Immature natural killer cell (primary cell): Measurements from ENCODE around the gene STK32C. TPM values are rescaled to one million over a fixed set of nuclear protein-coding genes. Genes with fewer than 3 reads are reported as not detected.
A peak's percentile ranks its signal among the peaks of the same experiment; 100 is the strongest.
"Not testable (repeated sequence)": the region's sequence is repeated elsewhere in the genome, so short reads cannot be mapped to it uniquely, and the experiment has no call there.

Experiments
- DNase-seq, 3 donors: peaks; one replicate each; pipeline ENCODE4 v3.0.0; 2022; ENCODE audit warnings: mixed read lengths in 1 of 3
- H3K27ac Mint-ChIP-seq, 6 donors: one replicate each; pipeline ENCODE4 v1.8.0; 2020; ENCODE audit warnings: mixed read lengths in 6 of 6, mild to moderate bottlenecking in 5 of 6, inconsistent platforms in 4 of 6, moderate library complexity in 3 of 6
- H3K27me3 Mint-ChIP-seq, 3 donors: one replicate each; pipeline ENCODE4 v1.8.0; 2020 to 2021; ENCODE audit warnings: low read depth in 3 of 3, mild to moderate bottlenecking in 3 of 3, mixed read lengths in 3 of 3, moderate library complexity in 3 of 3, inconsistent platforms in 1 of 3
- H3K36me3 Mint-ChIP-seq, 3 donors: one replicate each; pipeline ENCODE4 v1.8.0; 2020; ENCODE audit warnings: mixed read lengths in 3 of 3, inconsistent platforms in 2 of 3, mild to moderate bottlenecking in 2 of 3
- H3K4me1 Mint-ChIP-seq, 2 donors: one replicate each; pipeline ENCODE4 v1.8.0; 2020; ENCODE audit warnings: inconsistent platforms in 2 of 2, mild to moderate bottlenecking in 2 of 2, mixed read lengths in 2 of 2, moderate library complexity in 1 of 2
- H3K4me3 Mint-ChIP-seq, 5 donors: one replicate each; pipeline ENCODE4 v1.8.0; 2020; ENCODE audit warnings: mild to moderate bottlenecking in 5 of 5, mixed read lengths in 5 of 5, inconsistent platforms in 3 of 5, moderate library complexity in 3 of 5
- H3K9me3 Mint-ChIP-seq, 6 donors: one replicate each; pipeline ENCODE4 v1.8.0; 2020; ENCODE audit warnings: mild to moderate bottlenecking in 6 of 6, mixed read lengths in 6 of 6, inconsistent platforms in 4 of 6, moderate library complexity in 3 of 6
- polyA plus RNA-seq, 3 donors: library from polyadenylated mRNA; unstranded; fragments of 300-500 nt; fragmentation: Illumina TruSeq; gene quantifications; one replicate each; pipeline ENCODE4 v1.2.3, GENCODE V29; 2021

STK32C gene
- polyA plus RNA-seq, 3 donors from 2014 or later: 6.3 to 14.2 (median 13.7) TPM

DNA sequence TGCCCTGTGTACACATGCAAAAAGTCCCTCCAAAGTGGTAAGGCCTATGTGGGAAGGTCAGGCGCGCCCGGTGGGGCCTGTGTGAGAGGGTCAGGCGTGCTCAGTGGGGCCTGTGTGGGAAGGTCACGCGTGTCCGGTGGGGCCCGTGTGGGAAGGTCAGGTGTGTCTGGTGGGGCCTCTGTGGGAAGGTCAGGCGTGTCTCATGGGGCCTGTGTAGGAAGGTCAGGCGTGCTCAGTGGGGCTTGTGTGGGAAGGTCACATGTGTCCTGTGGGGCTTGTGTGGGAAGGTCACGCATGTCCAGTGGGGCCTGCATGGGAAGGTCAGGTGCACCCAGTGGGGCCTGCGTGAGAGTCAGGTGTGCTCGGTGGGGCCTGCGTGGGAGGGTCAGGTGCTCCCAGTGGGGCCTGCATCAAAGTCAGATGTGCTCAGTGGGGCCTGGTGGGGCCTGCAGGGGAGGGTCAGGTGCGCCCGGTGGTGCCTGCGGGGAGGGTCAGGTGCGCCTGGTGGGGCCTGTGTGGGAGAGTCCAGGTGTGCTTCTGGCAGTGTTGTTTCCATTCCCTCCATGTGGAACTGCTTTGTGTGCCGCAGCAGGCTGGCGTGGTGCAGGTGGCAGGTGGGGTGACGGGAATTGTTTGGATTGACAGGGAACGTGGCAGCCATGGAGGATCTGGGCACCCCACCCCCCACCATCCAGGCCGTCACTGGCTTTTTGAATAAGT, 39.6 kb upstream of the STK32C start:
- Mint-ChIP-seq H3K27me3 (peaks cover 0 to 1% (median 0%) of the 10 kb centered on the region in 3 donors), H3K36me3 (peaks cover 5 to 40% (median 26%) of the 10 kb centered on the region in 3 donors), H3K27ac (no peak overlapping the region), H3K4me1 (peaks cover 0 to 5% of the 10 kb centered on the region in 2 donors), H3K9me3 (no peaks in the 10 kb centered on the region), H3K4me3 (no peak overlapping the region)
- no peak for DNase-seq

DNA sequence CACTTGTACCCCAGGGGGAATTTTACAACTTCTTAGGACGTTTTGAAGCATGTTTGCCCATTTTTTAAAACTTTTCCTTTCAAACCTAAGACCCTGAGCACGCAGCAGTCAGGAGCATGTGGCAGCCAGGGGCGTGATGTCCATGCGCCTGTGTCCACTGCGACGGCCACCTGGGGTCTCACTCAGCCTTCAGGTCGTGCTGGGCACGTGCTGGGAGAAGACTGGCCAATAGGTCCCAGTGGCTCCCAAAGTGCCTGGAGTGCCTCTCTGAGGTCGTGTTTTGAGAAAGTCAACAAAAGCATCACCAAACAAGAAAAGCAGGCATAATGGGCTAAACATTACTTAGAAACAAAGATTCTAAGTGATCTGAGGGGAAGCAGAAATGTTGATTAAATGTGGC, 39.1 kb upstream of the STK32C start:
- Mint-ChIP-seq H3K27me3 (peaks cover 0 to 1% (median 0%) of the 10 kb centered on the region in 3 donors), H3K4me1 (peaks cover 0 to 5% of the 10 kb centered on the region in 2 donors), H3K9me3 (no peaks in the 10 kb centered on the region), H3K27ac (no peak overlapping the region), H3K36me3 (peaks cover 10 to 44% (median 30%) of the 10 kb centered on the region in 3 donors), H3K4me3 (no peak overlapping the region)
- DNase-seq: no peak

- Mint-ChIP-seq H3K9me3 (no peaks in the 10 kb centered on the region), H3K4me3 (no peak overlapping the region), H3K36me3 (peaks cover 15 to 46% (median 34%) of the 10 kb centered on the region in 3 donors), H3K27ac (no peak overlapping the region), H3K4me1 (peaks cover 0 to 5% of the 10 kb centered on the region in 2 donors), H3K27me3 (no peaks in the 10 kb centered on the region)
- DNase-seq: no peak
Observed at GRCh38 chr10:132345345-132345744, 37.6 kb upstream of the STK32C start.

- Mint-ChIP-seq H3K4me1 (peaks cover 0 to 5% of the 10 kb centered on the region in 2 donors), H3K9me3 (no peaks in the 10 kb centered on the region), H3K27me3 (no peaks in the 10 kb centered on the region), H3K27ac (no peak overlapping the region), H3K4me3 (no peak overlapping the region), H3K36me3 (peaks cover 15 to 46% (median 30%) of the 10 kb centered on the region in 3 donors)
- no peak for DNase-seq
Observed at GRCh38 chr10:132344386-132344785, 36.6 kb upstream of the STK32C start.

- H3K27me3 Mint-ChIP-seq: no peaks in the 10 kb centered on the region
- no peak overlapping the region for H3K4me3 Mint-ChIP-seq
- H3K27ac Mint-ChIP-seq: no peak overlapping the region
- peaks cover 1 to 9% of the 10 kb centered on the region in 2 donors for H3K4me1 Mint-ChIP-seq
- H3K9me3 Mint-ChIP-seq: no peaks in the 10 kb centered on the region
- no peak for DNase-seq
- H3K36me3 Mint-ChIP-seq: peaks cover 11 to 42% (median 26%) of the 10 kb centered on the region in 3 donors
Observed at GRCh38 chr10:132342553-132342952, 34.8 kb upstream of the STK32C start.

DNA sequence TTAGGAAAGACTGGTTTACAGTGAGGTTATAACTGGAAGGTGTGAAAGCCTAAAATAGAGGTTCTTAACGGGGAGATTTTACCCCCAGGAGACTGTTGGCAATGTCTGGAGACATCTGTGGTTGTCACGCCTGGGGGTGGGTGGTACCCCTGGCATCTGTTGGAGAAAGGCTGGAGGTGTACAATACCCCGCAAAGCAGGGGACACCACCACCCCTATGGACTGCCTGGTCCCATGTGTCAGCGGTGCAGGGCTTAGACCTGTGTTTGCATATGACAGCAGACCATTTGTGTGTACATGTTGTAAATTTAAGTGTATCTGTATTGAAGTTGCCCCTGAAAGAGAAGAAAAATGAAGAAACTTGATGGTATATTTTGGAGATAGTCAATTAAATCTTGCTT, 34.0 kb upstream of the STK32C start:
- peaks cover 11 to 36% (median 26%) of the 10 kb centered on the region in 3 donors for H3K36me3 Mint-ChIP-seq
- peaks cover 9 to 14% of the 10 kb centered on the region in 2 donors for H3K4me1 Mint-ChIP-seq
- no peak overlapping the region for H3K27ac Mint-ChIP-seq
- H3K9me3 Mint-ChIP-seq: no peaks in the 10 kb centered on the region
- H3K27me3 Mint-ChIP-seq: no peaks in the 10 kb centered on the region
- DNase-seq: no peak
- H3K4me3 Mint-ChIP-seq: no peak overlapping the region

DNA sequence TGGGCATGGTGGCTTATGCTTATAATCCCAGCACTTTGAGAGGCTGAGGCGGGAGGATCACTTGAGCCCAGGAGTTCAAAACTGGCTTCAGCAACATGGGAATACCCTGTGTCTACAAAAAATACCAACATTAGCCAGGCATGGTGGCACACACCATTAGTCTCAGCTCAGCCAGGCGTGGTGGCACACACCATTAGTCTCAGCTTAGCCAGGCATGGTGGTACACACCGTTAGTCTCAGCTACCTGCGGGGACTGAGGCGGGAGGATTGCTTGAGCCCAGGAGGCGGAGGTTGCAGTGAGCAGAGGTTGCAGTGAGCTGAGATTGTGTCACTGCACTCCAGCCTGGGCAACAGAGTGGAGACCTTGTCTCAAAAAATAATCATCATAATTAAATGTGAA, 33.3 kb upstream of the STK32C start:
- Mint-ChIP-seq H3K4me3 (no peak overlapping the region), H3K36me3 (peaks cover 11 to 33% (median 26%) of the 10 kb centered on the region in 3 donors), H3K27ac (no peak overlapping the region), H3K27me3 (no peaks in the 10 kb centered on the region), H3K4me1 (peaks cover 17 to 19% of the 10 kb centered on the region in 2 donors), H3K9me3 (no peaks in the 10 kb centered on the region)
- DNase-seq: no peak

DNA sequence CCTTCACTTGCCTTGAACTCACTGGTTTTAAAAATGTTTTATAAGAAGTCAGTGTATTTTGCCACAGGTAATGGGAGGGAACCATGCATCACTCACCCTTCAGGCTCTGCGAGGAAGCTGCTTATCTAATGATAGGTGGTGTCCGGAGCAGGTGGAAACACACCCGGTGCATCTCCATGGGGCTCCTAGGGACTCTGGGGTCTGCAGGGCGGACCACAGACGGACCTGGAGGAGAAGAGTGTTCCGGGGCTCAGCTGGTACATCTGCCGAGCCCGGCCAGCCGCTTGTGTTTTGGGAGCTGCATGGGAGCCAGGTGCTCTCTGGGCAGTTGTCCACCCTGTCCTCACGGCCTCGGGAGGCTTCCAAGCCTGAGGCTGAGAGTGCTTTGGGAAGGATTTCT, 31.5 kb upstream of the STK32C start:
- H3K4me1 Mint-ChIP-seq: peaks cover 33 to 36% of the 10 kb centered on the region in 2 donors
- H3K9me3 Mint-ChIP-seq: no peaks in the 10 kb centered on the region
- peak overlapping the region in 1 of 5 donors; percentile 18 for H3K4me3 Mint-ChIP-seq
- no peak for DNase-seq
- H3K27me3 Mint-ChIP-seq: no peaks in the 10 kb centered on the region
- H3K36me3 Mint-ChIP-seq: peaks cover 11 to 16% (median 15%) of the 10 kb centered on the region in 3 donors
- no peak overlapping the region for H3K27ac Mint-ChIP-seq

- no peaks in the 10 kb centered on the region for H3K27me3 Mint-ChIP-seq
- DNase-seq: no peak
- peaks cover 11 to 12% (median 11%) of the 10 kb centered on the region in 3 donors for H3K36me3 Mint-ChIP-seq
- peak overlapping the region in 1 of 5 donors; percentile 18 for H3K4me3 Mint-ChIP-seq
- H3K4me1 Mint-ChIP-seq: peaks cover 34 to 39% of the 10 kb centered on the region in 2 donors
- no peaks in the 10 kb centered on the region for H3K9me3 Mint-ChIP-seq
- no peak overlapping the region for H3K27ac Mint-ChIP-seq
Observed at GRCh38 chr10:132338876-132339275, 31.1 kb upstream of the STK32C start.

DNA sequence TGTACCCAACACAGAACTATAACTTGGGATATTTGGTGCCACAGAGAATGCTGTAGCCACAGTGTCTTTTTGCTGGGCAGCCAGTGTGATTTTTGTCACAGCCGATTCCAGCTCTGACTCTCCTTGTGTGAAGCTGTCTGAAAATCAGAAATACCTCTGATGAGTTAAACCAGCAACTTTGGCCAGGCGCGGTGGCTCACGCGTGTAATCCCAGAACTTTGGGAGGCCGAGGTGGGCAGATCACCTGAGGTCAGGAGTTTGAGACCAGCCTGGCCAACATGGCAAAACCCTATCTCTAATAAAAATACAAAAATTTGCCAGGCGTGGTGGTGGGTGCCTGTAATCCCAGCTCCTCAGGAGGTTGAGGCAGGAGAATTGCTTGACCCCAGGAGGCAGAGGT, 30.1 kb upstream of the STK32C start:
- DNase-seq, H3K9me3 Mint-ChIP-seq, H3K27me3 Mint-ChIP-seq: not testable (repeated sequence)
- H3K4me3 Mint-ChIP-seq: peak overlapping the region; percentile 88 to 96 (median 90)
- H3K27ac Mint-ChIP-seq: peak overlapping the region; percentile 91 to 94 (median 92)
- H3K36me3 Mint-ChIP-seq: peaks cover 11 to 12% (median 11%) of the 10 kb centered on the region in 3 donors
- H3K4me1 Mint-ChIP-seq: peaks cover 41 to 47% of the 10 kb centered on the region in 2 donors

DNA sequence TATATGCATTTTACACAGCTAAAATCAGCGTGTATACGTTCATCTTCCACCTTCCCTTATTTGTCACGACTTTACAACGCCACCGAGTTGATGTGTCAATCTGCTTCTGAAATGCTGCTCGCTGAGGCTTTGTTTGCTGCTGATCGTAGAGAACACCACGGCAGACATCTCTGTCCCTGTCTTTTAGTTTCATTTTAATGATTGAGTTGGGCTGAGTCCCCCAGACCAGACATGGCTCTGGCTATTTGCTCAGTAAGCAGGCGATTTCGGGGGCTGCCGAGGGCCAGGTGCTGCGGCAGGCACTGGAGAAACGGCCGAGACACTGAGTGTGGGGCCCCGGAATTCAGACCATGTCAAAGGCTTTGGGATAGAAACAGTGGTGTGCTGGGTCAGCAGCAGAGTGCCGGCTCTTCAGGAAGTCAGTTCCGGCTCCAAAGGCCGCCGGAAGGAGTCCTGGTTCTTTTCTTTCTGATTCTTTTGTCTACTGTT, 29.2 kb upstream of the STK32C start:
- Mint-ChIP-seq H3K36me3 (peaks cover 6 to 7% (median 6%) of the 10 kb centered on the region in 3 donors), H3K9me3 (peaks cover 0 to under 1% (median 0%) of the 10 kb centered on the region in 6 donors), H3K4me1 (peaks cover 46 to 54% of the 10 kb centered on the region in 2 donors), H3K27ac (peak overlapping the region; percentile 91 to 94 (median 92)), H3K4me3 (peak overlapping the region; percentile 88 to 96 (median 90)), H3K27me3 (peaks cover 7 to 12% (median 9%) of the 10 kb centered on the region in 3 donors)
- DNase-seq: peak; percentile 38 to 44 (median 41)

GRCh38 chr10:132336064-132336746, 28.5 kb upstream of the STK32C start:
- H3K27me3 Mint-ChIP-seq: peaks cover 15 to 19% (median 17%) of the 10 kb centered on the region in 3 donors
- peak overlapping the region; percentile 91 to 94 (median 92) for H3K27ac Mint-ChIP-seq
- H3K36me3 Mint-ChIP-seq: no peaks in the 10 kb centered on the region
- H3K9me3 Mint-ChIP-seq: peaks cover 0 to 1% (median 0%) of the 10 kb centered on the region in 6 donors
- DNase-seq: no peak
- peaks cover 52 to 58% of the 10 kb centered on the region in 2 donors for H3K4me1 Mint-ChIP-seq
- peak overlapping the region; percentile 88 to 96 (median 90) for H3K4me3 Mint-ChIP-seq

DNA sequence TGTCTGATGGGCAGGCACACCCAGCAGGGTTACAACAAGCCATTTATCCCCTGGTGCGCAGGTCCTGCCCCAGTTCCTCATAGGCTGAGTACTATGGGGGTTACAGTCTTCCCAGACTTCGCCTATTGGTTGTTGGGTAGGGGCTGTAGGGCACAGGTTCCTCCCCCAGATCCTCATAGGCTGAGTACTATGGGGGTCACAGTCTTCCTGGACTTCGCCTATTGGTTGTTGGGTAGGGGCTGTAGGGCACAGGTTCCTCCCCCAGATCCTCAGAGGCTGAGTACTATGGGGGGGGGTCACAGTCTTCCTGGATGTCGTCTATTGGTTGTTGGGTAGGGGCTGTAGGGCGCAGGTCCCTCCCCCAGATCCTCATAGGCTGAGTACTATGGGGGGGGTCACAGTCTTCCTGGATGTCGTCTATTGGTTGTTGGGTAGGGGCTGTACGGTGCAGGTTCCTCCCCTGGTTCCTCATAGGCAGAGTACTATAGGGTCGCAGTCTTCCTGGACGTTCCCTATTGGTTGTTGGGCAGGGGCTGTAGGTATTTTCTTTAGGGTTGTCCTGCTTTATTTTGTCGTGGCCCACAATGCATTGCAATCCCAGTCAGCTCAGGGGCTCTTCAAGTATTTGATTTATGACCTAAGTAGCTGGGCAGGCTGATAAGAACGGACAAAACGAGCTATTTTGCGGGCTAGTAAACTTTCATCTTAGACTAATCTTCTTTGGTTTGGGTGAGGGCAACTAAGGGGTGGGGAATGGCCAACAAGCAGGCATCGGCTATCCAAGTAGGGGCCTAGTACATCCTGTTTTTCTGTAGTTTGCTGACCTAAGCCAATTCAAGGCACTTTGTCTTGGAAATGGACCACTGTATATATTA, 27.7 kb upstream of the STK32C start:
- Mint-ChIP-seq H3K4me1 (peaks cover 57 to 61% of the 10 kb centered on the region in 2 donors), H3K36me3 (no peaks in the 10 kb centered on the region), H3K9me3 (peaks cover 0 to 1% (median 0%) of the 10 kb centered on the region in 6 donors), H3K27ac (peak overlapping the region; percentile 91 to 94 (median 92)), H3K4me3 (peak overlapping the region; percentile 88 to 96 (median 90)), H3K27me3 (peaks cover 16 to 23% (median 23%) of the 10 kb centered on the region in 3 donors)
- peak; percentile 84 to 87 (median 86) for DNase-seq
